C1 segment of cervical spinal cord (tissue), 14 donors: Measurements from ENCODE around the gene PRSS12.
A peak's percentile ranks its signal among the peaks of the same experiment; 100 is the strongest.
"Not testable (repeated sequence)": the region's sequence is repeated elsewhere in the genome, so short reads cannot be mapped to it uniquely, and the experiment has no call there.

Experiments
- DNase-seq, 14 donors: peaks; one replicate each; lab custom pipeline; 2025; lab: John Stamatoyannopoulos, UW

PRSS12 gene, protein sequence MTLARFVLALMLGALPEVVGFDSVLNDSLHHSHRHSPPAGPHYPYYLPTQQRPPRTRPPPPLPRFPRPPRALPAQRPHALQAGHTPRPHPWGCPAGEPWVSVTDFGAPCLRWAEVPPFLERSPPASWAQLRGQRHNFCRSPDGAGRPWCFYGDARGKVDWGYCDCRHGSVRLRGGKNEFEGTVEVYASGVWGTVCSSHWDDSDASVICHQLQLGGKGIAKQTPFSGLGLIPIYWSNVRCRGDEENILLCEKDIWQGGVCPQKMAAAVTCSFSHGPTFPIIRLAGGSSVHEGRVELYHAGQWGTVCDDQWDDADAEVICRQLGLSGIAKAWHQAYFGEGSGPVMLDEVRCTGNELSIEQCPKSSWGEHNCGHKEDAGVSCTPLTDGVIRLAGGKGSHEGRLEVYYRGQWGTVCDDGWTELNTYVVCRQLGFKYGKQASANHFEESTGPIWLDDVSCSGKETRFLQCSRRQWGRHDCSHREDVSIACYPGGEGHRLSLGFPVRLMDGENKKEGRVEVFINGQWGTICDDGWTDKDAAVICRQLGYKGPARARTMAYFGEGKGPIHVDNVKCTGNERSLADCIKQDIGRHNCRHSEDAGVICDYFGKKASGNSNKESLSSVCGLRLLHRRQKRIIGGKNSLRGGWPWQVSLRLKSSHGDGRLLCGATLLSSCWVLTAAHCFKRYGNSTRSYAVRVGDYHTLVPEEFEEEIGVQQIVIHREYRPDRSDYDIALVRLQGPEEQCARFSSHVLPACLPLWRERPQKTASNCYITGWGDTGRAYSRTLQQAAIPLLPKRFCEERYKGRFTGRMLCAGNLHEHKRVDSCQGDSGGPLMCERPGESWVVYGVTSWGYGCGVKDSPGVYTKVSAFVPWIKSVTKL

DNA sequence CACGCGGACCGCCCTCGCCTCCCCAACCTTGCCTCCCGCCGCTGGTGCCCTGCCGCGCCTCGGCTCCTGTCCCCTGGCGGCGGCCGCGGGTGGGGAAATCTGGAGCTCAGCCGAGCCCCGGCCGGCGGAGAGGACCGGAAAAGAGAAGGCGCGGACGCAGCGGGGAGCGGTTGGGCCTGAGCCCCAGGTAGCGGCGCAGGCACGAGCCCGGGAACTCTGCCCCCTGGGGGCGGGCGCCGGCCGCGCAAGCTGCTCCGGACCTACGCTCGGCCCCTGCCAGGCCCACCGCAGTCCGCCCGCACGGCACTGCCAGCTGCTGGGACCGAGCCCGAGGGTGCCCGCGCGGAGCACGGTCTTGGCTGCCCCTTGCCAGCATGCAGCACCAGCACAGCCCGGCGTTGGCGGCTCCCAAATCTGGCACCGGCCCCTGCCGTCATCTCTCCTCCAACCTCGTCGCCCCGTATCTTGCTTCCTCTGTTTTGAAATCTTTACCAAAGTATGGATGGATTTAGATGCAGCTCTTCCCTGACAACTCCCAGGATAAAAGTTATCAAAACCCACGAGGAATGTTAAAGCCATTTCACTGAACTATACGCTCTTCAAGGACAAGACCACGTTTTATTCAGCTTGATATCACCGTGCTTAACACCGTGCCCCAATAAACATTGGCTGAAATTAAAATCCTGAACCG, at the start of gene PRSS12:
PRSS12 (minus strand) TSS at position 161 of the 691 bp plus-strand sequence. CDS start 283 bp downstream, outside the sequence.
- DNase-seq, result peak in 3 of 14 donors; percentile 1 to 49 (median 10)

DNA sequence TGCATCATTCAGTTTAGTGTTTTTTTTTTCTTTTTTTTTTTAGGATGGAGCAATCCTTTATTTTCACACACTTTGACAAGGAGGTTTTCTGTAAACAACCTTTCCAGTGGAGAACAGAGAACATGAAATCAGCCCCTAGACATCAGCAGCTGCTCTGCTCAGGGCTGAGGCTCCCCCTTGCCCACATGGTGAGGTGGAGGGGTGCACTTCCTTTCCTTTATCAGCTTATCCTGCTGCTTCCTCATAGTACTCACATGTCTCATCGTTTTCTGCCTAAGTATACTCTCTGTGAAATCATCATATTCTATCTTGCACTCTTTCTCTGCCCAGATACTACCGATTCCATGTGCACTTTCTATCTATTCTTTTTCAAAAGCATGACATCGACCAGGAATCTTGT, 47.6 kb upstream of the PRSS12 start:
- no peak for DNase-seq

DNA sequence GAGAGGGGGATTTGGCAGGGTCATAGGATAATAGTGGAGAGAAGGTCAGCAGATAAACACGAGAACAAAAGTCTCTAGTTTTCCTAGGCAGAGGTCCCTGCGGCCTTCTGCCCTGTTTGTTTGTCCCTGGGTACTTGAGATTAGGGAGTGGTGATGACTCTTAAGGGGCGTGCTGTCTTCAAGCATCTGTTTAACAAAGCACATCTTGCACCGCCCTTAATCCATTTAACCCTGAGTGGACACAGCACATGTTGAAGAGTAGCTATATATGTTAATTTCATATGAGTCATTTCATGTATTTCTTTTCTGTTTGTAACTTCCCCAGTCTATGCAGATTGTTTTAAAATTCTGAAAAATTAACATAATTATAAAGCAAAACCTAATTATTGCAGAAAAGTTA, 47.1 kb upstream of the PRSS12 start:
- not testable (repeated sequence) for DNase-seq

DNA sequence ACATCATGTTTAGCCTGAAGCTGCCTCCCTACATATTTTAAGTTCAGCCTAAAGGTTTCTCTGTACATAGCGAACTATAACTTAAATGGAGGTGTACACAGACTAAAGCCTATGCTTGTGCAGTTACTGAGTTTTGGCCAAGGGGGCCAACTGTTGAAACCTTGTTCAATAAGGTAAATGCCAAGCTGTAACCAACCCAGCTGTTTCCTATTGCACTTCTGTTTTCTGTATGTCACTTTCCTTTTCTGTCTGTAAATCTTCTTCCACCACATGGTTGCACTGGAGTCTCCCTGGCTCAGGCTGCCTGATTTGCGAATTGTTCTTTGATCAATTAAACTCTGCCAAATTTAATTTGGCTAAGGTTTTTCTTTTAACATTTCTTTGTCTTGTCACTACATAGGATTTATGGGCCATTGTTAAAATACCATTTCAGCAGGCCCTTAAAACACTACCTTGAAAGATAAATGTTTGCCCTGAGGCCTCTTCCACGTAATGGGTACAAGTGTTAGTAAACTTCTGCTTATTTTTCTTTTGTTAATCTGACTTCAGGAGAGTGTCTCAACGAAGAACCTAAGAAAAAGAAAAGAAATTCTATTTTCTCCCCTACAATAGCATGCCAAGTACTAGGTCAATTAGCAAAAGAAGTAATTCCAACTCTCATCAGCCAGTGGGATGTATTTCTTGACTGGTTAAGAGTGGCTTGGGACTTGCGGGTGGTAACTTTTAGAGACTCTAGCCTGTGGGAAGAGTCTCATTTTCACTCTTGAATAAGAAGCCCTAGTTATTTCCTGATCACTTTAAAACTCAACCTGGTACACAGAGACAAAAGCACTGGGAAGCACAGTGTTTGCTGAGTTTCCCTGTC, 45.7 kb upstream of the PRSS12 start:
- DNase-seq, result no peak

DNA sequence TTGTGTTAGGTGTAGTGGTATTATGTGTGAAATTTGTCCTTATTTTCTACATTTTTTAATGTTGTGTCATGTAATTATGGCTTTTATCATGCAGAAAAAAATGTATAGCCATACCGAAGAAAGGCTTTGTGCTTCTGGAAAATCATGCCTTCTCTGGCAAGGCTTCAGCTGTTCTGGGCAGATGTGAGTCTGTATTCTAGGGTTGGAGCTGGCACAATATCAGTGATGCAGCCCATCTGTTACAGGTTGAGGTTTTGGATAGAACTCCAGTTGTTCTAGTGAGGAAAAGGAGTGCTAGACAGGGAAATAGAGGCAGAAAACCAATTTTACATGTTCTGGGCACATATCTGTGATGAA, 44.8 kb upstream of the PRSS12 start:
- no peak for DNase-seq

DNA sequence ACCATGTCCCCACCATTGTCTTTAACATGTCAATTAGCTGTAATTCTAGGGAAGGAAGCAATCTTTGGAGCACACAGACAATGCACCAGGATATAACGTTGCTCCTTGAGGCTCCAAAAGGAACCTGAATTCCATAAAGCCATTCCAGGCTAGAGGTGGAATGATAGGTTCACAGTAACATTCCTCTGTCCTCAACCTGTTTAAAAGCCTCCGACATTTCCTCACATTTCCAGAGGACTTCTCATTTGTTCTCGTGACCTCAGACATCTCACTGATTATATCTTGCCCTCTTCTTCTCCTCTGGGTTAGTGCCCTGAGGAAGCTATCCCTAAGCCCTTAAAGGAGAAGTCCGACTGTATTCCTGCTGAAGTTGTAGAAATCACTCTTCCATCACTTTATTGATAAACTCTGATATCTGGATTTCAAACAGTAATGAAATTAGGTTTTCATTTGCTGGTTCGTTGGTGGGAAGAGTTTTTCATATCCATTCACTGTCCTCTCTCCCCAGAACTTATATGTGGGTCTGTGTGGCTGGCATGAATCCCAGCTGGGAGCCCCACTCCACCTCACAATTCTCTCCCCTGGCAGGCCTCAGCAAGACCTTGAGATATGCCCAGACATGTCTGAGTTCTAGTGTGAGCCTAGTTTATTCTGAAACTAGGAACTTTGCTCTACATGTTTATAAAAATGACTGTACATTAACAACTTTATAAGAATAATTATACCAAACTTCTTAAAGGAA, 44.2 kb upstream of the PRSS12 start:
- DNase-seq, result no peak

DNA sequence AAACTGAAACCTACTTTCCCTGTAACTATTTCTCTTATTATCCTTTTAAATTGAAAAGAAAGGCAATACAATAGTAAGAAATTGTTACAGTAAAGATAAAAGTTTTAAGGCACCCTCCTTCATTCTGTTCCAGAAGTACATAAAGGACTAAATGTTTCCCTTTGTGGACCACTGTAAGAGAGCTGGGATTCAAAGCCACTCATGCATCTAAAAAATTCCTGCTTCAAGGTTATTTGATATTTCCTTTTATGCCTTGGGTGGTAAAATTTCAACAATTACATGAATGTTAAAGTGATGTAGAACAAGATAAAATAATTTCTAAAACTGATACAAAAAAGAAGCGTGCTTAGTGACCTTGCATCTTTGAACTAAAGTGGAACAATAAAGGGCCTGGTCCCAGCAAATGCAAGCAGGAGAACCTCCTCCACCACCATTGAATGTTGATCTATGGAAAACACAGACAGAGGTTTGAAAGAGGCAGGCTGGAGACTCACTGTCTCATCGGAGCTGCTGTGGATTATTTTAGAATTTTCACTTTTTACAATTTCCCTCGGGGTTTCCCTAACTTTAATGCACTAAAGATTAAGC, 42.3 kb upstream of the PRSS12 start:
- no peak for DNase-seq

DNA sequence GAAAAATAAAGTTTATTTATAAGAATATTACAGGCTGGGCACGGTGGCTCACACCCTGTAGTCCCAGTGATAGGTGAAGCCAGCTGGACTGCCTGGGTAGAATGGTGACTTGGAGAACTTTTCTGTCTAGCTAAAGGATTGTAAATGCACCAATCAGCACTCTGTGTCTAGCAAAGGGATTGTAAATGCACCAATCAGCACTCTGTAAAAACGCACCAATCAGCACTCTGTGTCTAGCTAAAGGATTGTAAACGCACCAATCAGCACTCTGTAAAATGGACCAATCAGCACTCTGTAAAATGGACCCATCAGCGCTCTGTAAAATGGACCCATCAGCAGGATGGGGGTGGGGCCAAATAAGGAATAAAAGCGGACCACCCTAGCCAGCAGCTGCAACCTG, 39.7 kb upstream of the PRSS12 start:
- not testable (repeated sequence) for DNase-seq

DNA sequence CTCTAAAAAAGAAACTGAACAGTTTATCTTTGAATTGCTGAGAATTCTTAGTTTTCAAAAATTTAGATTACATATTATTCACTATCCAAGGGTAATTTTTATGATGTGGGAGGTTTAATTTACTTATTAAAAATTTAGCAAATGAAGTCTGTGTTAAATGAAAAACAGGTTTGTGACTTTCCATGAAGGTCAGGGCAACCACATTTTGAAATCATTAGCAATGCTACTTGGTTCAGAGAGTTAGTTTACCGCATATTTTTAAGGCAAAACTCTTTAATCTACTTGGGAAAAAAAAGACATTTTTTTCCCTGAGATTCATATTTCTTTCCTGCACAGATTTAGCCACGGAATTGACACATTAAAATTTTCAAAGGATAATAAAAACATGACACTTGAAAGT, 37.3 kb upstream of the PRSS12 start:
- DNase-seq, result no peak

DNA sequence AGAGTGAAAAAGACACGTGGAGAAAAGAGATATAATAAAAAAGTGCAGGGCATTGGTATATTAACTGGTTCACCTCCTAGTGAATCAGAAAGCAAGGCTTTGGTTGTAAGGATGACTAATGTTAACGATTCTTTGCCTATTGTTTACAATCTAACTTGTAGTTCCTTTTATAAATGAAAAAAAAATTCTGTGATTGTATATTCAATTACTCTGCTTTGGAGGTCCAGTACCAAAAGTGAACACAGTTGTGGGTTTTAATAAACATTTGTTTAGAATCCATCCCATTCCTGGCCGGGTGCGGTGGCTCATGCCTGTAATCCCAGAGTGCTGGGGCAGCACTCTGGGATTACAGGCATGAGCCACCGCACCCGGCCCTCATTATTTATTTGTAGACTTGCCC, 36.9 kb upstream of the PRSS12 start:
- no peak for DNase-seq

DNA sequence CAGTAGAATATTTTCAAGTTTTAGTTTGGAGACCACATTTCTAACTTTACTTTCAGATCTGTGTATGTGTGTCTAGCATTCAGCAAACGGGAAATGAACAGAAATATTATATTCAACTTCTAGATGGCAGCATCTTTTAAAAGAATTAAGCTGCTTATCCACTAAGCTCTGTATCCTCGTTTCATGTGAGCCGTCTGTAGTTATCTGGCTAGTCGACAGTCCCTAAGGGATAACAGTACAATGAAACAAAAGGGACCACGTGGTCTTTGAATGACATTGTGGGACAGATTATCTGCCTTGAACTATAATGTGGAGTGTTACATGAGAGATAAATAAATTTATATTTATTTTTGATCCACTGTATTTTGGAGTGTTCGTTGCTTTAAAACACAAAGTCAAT, 35.8 kb upstream of the PRSS12 start:
- no peak for DNase-seq

DNA sequence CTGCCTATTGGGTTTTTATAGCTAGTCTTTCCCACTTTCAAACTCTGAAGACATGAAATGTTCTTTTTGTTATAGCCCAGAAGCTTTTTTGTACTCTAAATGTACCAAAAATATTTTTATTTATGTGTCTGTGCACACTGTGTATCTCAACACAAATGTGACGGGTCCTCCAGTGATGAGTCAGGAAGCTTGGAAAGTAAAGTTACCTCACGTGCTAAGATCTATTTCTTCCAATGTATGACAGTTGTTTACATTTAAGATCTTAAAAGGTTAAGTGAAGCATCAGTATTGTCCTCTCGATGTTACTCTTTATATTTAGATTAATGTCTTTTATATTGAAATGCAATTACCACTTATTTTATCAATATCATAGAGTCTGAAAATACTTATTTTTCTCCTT, 29.1 kb upstream of the PRSS12 start:
- no peak for DNase-seq

DNA sequence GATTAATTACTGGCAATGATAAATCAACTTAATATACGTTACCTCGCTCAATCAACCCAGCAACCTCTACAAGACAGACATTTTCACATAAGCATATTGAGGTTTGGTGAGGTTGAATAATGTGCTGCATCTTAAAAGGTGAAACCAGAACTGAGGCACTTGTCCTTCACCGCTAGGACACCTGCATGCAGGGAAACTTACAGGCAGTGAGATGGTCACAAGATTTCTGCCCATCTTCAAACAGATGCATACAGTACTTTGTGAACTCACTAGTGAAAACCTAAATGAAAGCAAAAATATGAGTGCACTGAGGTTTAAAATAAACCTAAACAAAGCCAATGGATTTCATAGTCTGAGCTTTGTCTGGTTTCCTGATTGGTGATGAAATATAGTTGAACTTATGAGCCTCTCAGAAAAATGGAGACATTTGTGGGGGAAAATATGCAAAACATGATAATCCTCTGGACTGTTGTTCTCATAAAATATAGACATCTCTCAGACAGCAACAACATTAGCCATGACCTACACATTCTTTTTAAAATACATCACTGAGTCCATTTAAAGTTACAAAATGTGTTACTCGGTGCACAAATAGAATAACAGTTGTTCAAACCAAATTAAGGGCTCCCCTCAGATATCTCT, 20.9 kb upstream of the PRSS12 start:
- DNase-seq, result no peak

DNA sequence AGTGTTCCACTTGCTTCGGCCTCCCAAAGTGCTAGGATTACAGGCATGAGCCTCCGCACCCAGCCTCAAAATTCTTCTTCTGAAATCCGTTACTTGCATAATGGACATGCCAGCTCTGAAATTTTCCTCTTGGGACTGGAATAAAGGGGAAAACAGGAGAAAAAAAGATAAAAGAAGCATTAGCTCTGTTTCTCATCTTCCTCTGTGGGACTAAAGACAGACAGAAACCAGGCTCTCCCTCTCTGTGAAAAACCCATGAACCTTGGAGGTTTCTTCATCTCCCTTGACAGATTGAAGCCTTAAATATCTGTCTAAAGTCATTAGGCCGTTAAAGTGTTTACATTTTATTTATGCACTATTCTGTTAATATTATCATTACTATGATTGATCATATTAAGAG, 19.4 kb upstream of the PRSS12 start:
- DNase-seq, result no peak

DNA sequence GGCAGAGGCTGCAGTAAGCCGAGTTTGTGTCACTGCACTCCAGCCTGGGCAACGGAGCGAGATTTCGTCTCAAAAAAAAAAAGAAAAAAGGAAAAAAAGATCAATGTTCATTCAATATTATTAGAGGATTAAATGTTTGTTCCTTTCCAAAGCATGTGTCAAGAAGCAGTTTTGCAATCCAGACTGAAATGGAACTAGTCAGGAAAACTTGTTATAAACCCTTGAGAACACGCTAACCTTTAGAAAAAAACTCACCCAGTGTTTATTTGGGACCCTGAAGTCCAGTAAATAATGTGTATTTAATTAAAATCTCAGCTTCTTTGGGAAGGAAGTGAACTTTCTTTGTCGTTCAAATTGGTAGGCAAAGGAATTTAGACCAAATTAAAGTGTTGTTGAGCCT, 16.4 kb upstream of the PRSS12 start:
- no peak for DNase-seq

DNA sequence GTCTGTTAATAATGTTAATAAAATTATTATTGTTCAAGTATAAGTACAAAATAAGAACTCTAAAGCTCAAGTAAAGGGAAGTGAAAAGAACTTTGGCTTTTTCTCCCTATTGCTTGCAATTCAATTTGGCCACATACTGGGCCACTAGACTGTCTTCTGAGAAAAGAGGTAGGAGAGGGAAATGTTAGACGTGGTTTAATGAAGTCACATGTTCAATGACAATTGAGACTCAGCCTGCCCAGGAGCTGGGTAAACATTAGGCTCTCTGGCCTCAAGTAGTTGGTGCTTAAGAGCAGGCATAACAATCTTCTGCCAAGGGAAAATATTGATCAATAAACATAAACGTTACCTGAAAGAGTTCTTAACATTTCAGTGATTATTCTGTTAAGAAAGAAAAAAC, 15.1 kb upstream of the PRSS12 start:
- no peak for DNase-seq

DNA sequence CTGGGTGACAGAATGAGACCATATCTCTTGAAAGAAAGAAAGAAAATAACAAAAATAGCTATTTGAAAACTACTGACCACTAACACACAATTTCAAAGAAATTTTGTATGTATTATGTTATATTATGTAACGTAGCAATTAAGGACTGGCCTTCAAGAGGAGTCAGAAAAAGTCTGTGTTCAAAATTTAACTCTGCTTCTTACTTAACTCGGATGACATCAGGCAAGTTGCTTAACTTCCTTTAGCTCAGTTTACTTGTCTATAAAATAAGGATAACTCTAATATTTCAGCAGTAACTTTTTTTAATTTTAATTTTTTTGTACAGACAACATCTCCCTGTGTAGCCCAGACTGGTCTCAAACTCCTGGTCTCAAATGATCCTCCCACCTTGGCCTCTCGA, 14.6 kb upstream of the PRSS12 start:
- DNase-seq, result no peak

DNA sequence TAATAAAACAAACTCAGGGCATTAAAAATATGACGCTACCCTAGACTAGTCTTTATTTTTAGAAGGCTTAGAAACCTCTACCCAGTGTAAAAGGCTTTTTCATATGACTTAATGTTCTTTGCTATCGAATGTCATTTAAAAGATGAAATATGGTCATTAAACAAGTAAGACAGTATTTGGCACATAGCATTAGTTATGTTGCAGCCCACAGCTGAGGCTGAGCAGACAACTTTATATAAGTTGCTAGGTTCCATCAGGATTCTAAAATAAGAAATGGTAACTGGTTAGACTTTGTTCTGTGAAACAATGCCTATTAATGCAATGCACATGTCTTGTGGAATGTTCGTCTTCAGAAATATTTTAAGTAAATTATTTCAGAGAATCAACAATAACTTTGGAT, 10.4 kb upstream of the PRSS12 start:
- DNase-seq, result no peak

DNA sequence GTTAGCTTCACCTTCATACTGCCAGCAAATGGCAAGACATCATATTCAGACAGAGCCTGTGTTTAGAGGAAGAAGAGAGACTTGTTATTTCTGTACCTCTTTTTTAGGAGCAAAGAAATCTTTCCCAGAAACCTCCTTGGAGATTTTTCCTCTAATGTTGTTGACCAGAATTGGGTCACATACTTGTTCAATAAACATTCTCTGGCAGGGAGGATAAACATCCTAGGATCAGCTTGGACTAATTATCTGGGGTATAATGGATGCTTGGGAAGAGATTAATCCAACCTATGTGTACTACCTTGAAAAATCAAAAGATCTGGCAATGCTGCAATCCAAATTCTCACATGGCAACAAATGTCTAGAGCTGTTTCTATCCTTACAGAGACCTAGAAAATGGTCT, 8.4 kb upstream of the PRSS12 start:
- DNase-seq, result no peak

DNA sequence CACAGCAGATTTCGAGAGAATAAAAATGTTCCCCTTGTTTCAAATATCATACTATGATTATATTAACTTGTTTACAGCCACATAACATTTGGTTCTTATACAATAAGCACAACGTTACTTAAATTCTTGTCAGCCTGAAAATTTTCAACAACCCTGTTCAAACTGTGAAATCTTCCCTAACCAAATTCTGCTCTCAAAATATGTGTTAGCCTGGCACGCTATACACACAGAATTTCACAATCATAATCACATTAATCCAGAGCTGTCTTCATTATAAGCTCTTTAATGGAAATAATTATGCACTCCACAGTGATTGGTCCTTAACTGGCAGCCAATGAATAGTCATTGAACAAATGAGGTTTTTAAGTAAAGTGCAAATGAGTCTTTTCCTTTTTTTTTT, 7.3 kb upstream of the PRSS12 start:
- DNase-seq, result no peak
